Panc1 (cell line): Measurements from ENCODE around the gene CPA1. TPM values are rescaled to one million over a fixed set of nuclear protein-coding genes. Genes with fewer than 3 reads are reported as not detected.

Source experiments
- ATAC-seq: fragments of 200-7000 bp; cut with Tn5 transposase; 2 replicates; pipeline ENCODE4 v1.9.1; 2020; ENCODE audit warnings: mild to moderate bottlenecking, moderate library complexity
- BruUV-seq: library from RNA; stranded (reverse); fragments of 400-500 nt; replicated peaks from 2 replicates; lab custom pipeline; 2021; lab: Mats Ljungman, UMichigan
- CTCF ChIA-PET: fragments of 300-600 bp; sonication (Branson Sonifier 250); formaldehyde crosslinking; loops from one replicate; lab custom pipeline; 2022; ENCODE audit warnings: antibody characterized with exemption; lab: Charles Lee
- POLR2A ChIA-PET: fragments of 300-600 bp; sonication (Branson Sonifier 250); formaldehyde crosslinking; loops from one replicate; lab custom pipeline; 2022; ENCODE audit warnings: antibody characterized with exemption; lab: Charles Lee
- DNase-seq: peaks from one replicate; pipeline ENCODE4 v3.0.0-alpha.2; 2010; ENCODE audit warnings: low read depth, low spot score
- H3K27ac ChIP-seq: 2 replicates; pipeline ENCODE4 v1.5.1; 2011; ENCODE audit warnings: mild to moderate bottlenecking, low read length, inconsistent platforms
- H3K27me3 ChIP-seq: fragments of 200-500 bp; sonication (Bioruptor generic); 2 replicates; pipeline ENCODE4 v1.6.0; 2014; ENCODE audit warnings: low read length, inconsistent platforms; ENCODE audit not compliant: control insufficient read depth, insufficient read depth
- H3K36me3 ChIP-seq: fragments of 200-500 bp; sonication (Bioruptor generic); 2 replicates; pipeline ENCODE4 v1.5.1; 2014; ENCODE audit warnings: inconsistent platforms, mild to moderate bottlenecking, low read length, moderate library complexity; ENCODE audit not compliant: control insufficient read depth, insufficient read depth
- H3K4me1 ChIP-seq: 2 replicates; pipeline ENCODE4 v1.5.1; 2011; ENCODE audit warnings: inconsistent platforms, mild to moderate bottlenecking, low read length, moderate library complexity; ENCODE audit not compliant: control insufficient read depth, insufficient read depth
- H3K4me3 ChIP-seq, 2 experiments: 2 replicates each; pipeline ENCODE4 v1.5.1; 2011 to 2012; ENCODE audit warnings: low read depth in 2 of 2, low read length in 2 of 2, mild to moderate bottlenecking in 2 of 2, inconsistent platforms in 1 of 2, moderate library complexity in 1 of 2
- H3K9me3 ChIP-seq: fragments of 200-500 bp; sonication (Bioruptor generic); 2 replicates; pipeline ENCODE4 v1.5.1; 2014; ENCODE audit warnings: low read depth, mild to moderate bottlenecking, inconsistent platforms, low read length, moderate library complexity; ENCODE audit not compliant: control insufficient read depth, insufficient read depth
- POLR2AphosphoS5 ChIP-seq: IDR thresholded peaks from 2 replicates; pipeline ENCODE4 v1.6.1; 2012; ENCODE audit warnings: mild to moderate bottlenecking, low read depth, low read length, moderate library complexity
- SIN3A ChIP-seq: IDR thresholded peaks from 2 replicates; pipeline ENCODE4 v1.6.1; 2012; ENCODE audit warnings: low read depth, mild to moderate bottlenecking, low read length, moderate library complexity, borderline replicate concordance; ENCODE audit not compliant: insufficient read depth
- TCF7L2 ChIP-seq: IDR thresholded peaks from 2 replicates; pipeline ENCODE4 v1.6.1; 2011; ENCODE audit warnings: mild to moderate bottlenecking, low read depth, low read length, inconsistent platforms
- in situ Hi-C: cut with HindIII; loops from 2 replicates; pipeline ENCODE4 v1.10.0; 2016; ENCODE audit warnings: low sequenced_read_pairs, low pct_unique_long_range_greater_than_20kb
- intact Hi-C: fragments of 100-400 bp; cut with micrococcal nuclease; formaldehyde crosslinking; loops from one replicate; pipeline ENCODE4 v1.10.0; 2022; ENCODE audit not compliant: unreplicated experiment
- total RNA-seq: library from RNA; stranded (reverse); gene quantifications from one replicate; pipeline ENCODE4 v1.2.1, GENCODE V29; 2021; ENCODE audit not compliant: unreplicated experiment
- TF ChIP-seq, protein P1 (sequence below): fragments of 450-650 bp; IDR thresholded peaks from 2 replicates; pipeline ENCODE4 v1.5.1; 2017; ENCODE audit warnings: mild to moderate bottlenecking
- TF ChIP-seq, protein P2 (sequence below), 2 experiments: IDR thresholded peaks; 2 replicates each; pipeline ENCODE4 v1.6.1; 2011 to 2012; ENCODE audit warnings: low read depth in 2 of 2, control low read depth in 1 of 2, low read length in 1 of 2, mild to moderate bottlenecking in 1 of 2, moderate library complexity in 1 of 2; ENCODE audit not compliant: insufficient read depth in 1 of 2

CPA1 gene
- total RNA-seq, 1 experiment from 2014 or later, result 7.6 TPM

DNA sequence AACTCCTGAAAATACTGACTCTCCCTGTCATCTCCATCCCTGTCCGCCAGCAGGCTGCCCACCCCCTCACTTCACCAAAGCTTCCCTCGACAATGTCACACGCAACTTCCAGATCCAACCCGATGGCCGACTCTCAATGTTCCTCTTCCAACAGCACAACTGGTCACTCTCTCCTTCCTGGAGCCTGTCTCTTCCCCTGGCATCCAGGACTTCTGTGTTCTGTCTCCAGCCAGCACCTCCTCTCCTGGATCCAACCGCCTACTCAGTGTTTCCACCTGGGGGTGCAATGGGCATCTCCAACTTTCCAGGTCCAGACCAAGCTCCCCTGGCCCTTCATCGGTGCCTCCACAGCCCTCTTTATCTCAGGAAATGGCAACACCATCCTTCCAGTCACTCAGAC is 27.1 kb upstream of the CPA1 start:
- ATAC-seq, result no peak
- Histone ChIP-seq H3K27ac (no peak overlapping the region), H3K4me1 (peaks cover 15% of the 10 kb centered on the region)

DNA sequence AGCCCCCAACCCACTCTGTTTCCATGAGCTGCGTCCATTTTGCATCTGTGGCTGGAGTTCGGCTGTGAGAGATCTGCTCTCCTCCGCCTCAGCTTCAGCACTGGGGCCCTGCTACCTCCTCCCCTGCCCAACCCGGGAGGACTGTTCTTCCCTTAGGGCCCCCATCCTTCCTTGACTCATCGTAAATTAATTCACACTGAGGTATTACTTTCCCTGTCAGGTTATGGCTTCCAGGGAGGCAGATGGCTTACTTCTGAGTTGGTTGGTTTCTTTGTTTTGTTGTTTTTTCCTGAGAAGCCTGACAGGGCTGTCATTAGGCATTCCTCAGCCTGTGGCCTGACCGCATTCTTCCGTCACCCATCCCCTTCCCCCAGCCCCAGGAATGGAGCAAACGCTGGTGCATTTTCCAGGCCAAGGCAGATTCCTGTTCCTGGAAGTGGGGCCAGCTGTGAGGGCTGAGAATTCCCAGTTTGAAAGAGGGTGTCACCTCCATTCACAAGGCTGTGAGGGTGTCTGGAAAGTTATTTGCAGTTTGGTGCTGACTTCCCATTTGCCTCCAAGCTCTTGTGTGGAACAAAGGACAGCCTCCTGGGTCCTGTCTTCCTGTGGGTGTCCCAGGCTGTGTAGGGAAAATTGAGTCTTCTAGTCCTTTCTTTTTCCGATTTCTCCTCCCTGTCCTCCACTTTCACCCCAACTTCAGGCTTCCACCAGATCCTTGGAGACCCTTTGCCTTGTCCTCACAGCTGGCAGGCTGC is 24.0 kb upstream of the CPA1 start:
- Histone ChIP-seq H3K27ac (peak overlapping the region; percentile 83), H3K9me3 (peaks cover 10% of the 10 kb centered on the region; the same call in 1 of the 2 replicates), H3K36me3 (no peaks in the 10 kb centered on the region), H3K4me3 (peak overlapping the region in 1 of 2 experiments; percentile 33; a peak in 2 of 4 replicates), H3K4me1 (peaks cover 15% of the 10 kb centered on the region), H3K27me3 (no peaks in the 10 kb centered on the region)
- BruUV-seq, result no TSS peak
- in situ Hi-C loops, result no loop called here
- ATAC-seq, result peak; percentile 89
- POLR2A ChIA-PET, result no interaction called here
- intact Hi-C loops, result no loop called here
- CTCF ChIA-PET, result no interaction called here
- TF ChIP-seq, protein P1, sequence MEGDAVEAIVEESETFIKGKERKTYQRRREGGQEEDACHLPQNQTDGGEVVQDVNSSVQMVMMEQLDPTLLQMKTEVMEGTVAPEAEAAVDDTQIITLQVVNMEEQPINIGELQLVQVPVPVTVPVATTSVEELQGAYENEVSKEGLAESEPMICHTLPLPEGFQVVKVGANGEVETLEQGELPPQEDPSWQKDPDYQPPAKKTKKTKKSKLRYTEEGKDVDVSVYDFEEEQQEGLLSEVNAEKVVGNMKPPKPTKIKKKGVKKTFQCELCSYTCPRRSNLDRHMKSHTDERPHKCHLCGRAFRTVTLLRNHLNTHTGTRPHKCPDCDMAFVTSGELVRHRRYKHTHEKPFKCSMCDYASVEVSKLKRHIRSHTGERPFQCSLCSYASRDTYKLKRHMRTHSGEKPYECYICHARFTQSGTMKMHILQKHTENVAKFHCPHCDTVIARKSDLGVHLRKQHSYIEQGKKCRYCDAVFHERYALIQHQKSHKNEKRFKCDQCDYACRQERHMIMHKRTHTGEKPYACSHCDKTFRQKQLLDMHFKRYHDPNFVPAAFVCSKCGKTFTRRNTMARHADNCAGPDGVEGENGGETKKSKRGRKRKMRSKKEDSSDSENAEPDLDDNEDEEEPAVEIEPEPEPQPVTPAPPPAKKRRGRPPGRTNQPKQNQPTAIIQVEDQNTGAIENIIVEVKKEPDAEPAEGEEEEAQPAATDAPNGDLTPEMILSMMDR, result no peak
- TF ChIP-seq POLR2AphosphoS5 (peak; percentile 35; the same call in 1 of the 2 replicates), SIN3A (no peak), TCF7L2 (no peak)
- TF ChIP-seq, protein P2, sequence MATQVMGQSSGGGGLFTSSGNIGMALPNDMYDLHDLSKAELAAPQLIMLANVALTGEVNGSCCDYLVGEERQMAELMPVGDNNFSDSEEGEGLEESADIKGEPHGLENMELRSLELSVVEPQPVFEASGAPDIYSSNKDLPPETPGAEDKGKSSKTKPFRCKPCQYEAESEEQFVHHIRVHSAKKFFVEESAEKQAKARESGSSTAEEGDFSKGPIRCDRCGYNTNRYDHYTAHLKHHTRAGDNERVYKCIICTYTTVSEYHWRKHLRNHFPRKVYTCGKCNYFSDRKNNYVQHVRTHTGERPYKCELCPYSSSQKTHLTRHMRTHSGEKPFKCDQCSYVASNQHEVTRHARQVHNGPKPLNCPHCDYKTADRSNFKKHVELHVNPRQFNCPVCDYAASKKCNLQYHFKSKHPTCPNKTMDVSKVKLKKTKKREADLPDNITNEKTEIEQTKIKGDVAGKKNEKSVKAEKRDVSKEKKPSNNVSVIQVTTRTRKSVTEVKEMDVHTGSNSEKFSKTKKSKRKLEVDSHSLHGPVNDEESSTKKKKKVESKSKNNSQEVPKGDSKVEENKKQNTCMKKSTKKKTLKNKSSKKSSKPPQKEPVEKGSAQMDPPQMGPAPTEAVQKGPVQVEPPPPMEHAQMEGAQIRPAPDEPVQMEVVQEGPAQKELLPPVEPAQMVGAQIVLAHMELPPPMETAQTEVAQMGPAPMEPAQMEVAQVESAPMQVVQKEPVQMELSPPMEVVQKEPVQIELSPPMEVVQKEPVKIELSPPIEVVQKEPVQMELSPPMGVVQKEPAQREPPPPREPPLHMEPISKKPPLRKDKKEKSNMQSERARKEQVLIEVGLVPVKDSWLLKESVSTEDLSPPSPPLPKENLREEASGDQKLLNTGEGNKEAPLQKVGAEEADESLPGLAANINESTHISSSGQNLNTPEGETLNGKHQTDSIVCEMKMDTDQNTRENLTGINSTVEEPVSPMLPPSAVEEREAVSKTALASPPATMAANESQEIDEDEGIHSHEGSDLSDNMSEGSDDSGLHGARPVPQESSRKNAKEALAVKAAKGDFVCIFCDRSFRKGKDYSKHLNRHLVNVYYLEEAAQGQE (IDR thresholded peaks at IDR 0.05; ENCODE audit: insufficient read depth in 1 of 2, low read depth in 2 of 2, low read length in 1 of 2), result 0 out of 4 replicates have a peak, but pooled peaks of 1 of the 2 experiments have one; percentile 30
- DNase-seq, result peak; percentile 84

More for the DNA sequence above, 27.1 kb upstream of the CPA1 start:
- Histone ChIP-seq H3K36me3 (no peaks in the 10 kb centered on the region), H3K4me3 (no peak overlapping the region), H3K27me3 (no peaks in the 10 kb centered on the region), H3K9me3 (no peaks in the 10 kb centered on the region)
- in situ Hi-C loops, result no loop called here
- intact Hi-C loops, result no loop called here
- BruUV-seq, result no TSS peak
- TF ChIP-seq POLR2AphosphoS5, result no peak
- no peak for DNase-seq
- ChIA-PET CTCF (no interaction called here), POLR2A (no interaction called here)
